HG02763 (cell line): ENCODE measurements around the gene HEPN1.

ENCODE experiments used
- ATAC-seq: cut with Tn5 transposase; IDR thresholded peaks from one replicate; pipeline ENCODE4 v1.9.1; 2021; ENCODE audit warnings: mild to moderate bottlenecking, moderate library complexity; ENCODE audit not compliant: unreplicated experiment

The HEPN1 gene

DNA sequence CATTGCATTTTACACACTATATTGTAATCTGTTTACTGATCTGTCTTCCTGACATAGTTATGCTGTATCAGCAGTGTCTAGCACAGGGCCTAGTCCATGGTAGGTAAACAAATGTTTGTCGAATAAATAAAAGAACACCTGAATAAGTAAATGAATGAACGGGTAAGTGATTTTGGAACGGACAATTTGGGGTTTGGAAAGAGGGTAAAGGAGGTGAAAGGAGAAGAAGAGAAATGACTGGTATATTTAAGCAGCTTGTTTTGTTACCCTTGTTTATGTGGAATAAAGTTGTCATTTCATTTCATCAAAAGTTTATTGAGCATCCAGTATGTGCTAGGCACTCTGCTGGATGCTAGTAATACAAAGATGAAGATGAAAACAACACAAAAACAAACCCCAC lies at the start of gene HEPN1:
HEPN1 (plus strand) TSS at position 301 of the 400 bp plus-strand sequence.
- no peak for ATAC-seq

DNA sequence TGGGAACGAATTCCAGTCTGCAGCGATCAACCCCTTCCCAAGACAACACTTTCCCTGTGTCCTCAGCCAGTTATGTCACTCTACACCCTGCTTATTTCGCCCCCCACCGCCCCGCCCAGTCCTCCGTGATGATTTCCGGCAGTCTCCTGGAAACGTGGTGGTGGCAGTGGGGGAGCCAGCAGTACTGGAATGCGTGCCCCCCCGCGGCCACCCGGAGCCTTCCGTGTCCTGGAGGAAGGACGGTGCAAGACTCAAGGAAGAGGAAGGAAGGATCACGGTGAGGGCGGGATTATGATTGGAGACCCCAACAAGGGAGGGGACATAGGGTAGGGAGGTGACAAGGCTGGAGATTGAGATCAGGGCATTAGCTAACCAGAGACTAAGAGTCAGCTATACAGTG lies 49.7 kb upstream of the HEPN1 start:
- no peak for ATAC-seq

DNA sequence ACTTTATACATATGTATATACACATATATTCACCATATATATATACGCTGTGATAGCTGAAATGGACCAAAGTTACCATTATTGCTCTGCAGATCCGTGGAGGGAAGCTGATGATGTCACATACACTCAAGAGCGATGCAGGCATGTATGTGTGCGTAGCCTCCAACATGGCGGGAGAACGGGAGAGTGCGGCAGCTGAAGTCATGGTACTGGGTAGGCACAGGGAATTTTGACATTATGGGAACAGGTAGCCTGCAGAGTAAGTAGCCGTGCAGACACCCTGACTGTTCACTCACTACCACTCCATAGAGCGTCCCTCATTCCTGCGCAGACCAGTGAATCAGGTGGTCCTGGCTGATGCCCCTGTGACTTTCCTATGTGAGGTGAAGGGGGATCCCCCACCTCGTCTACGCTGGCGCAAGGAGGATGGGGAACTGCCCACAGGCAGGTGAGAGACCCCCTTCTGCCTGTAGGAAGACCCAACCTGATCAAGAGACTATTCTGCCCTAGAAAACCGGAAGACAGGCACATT lies 49.1 kb upstream of the HEPN1 start:
- ATAC-seq: no peak

DNA sequence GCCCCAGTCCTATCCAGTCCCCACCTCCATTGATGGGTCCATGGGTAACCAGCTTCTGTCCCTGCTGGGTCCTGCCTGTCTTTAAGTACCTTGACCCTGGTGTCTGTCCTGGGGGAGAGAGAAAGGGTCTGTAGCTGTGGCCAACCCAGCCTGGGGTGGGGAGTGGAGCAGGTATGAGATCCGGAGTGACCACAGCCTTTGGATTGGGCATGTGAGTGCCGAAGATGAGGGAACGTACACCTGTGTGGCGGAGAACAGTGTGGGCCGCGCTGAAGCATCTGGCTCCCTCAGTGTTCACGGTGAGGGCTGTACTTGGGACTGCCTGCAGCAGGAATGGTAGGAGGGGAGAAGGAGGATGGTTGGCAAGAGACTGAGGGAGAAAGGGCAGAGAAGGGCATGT lies 48.6 kb upstream of the HEPN1 start:
- no peak for ATAC-seq

DNA sequence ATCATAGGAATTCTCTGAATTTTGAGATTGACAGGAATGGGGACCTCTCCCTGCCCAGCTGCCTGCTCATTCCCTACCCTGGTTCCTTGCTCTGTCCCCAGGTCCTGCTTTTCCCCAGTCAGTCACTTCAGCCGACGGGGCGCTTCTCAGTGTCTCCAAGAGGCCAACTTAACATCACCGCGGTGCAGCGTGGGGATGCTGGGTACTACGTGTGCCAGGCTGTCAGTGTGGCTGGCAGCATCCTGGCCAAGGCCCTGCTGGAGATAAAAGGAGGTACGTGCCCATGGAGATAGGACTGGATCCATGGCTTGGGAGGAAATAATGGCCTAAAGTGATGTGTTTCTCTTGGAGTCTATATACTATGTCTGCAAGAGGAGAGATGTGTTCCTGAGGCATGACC lies 46.8 kb upstream of the HEPN1 start:
- ATAC-seq: no peak

DNA sequence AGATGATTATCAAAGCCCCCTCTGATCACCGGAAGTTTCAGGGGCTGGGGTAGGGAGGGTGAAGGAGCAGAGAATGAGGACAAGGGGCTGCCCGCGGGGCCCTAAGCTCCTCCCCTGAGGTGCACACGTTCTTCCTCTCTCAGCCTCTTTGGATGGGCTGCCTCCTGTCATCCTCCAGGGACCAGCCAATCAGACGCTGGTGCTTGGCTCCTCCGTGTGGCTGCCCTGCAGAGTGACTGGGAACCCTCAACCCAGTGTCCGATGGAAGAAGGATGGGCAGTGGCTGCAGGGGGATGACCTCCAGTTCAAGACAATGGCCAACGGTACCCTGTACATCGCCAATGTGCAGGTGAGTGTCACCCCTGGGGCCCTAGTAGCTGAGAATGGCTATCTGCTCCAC lies 46.3 kb upstream of the HEPN1 start:
- ATAC-seq: no peak

DNA sequence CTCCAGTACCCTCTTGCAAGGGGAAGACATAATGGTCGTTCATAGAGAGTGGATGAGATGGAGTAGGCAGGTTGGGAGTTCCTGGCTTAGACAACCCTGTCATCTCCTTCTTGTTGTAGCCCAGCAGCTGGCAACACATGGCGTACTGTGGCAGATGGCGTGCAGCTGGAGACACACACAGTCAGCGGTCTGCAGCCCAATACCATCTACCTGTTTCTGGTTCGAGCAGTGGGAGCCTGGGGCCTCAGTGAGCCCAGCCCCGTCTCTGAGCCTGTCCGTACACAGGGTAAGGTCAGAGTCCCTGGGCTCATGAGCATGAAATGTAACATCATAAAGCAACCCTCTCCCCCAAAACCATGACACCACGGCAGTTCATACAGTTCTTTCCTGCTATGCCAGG lies 45.1 kb upstream of the HEPN1 start:
- no peak for ATAC-seq

DNA sequence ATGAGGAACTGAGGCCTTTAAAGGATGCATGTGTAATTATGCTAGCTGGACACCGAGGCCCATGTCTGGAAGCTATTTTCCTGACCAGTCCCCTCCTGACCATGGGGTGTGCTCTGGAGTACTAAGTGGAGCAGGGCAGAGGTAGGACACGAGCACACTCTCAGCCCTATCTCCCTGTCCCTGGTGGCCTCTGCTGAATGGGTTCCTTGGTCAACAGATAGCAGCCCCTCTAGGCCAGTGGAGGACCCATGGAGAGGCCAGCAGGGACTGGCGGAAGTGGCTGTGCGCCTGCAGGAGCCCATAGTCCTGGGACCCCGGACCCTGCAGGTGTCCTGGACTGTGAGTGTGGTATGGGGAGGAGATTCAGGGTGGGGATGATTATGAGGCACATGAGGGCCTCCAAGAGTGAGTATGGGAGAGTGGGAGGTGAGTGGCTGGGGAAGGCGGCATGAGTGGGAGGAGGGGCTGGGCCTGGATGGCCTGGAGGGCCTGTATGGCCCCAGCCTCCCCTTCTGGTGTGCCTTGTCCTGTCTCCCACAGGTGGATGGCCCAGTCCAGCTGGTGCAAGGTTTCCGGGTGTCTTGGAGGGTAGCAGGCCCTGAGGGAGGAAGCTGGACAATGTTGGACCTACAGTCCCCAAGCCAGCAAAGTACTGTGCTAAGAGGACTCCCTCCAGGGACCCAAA lies 44.3 kb upstream of the HEPN1 start:
- no peak for ATAC-seq

DNA sequence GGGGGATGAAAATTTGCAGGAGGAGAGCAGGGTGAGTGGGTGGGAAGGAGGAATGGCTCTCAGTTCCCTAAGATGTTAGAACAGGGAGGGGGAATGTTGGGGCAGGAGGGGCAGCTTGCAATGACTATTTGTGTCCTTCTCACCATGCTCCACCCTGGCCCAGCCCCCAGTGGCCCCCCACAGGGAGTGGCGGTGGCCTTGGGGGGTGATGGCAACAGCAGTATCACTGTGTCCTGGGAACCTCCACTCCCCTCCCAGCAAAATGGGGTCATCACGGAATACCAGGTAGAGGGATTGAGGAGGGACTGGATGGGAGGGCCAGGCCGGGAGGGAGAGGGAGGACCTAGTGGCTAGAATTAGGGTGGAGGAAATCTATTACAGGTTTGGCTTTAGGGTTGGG lies 43.6 kb upstream of the HEPN1 start:
- no peak for ATAC-seq

DNA sequence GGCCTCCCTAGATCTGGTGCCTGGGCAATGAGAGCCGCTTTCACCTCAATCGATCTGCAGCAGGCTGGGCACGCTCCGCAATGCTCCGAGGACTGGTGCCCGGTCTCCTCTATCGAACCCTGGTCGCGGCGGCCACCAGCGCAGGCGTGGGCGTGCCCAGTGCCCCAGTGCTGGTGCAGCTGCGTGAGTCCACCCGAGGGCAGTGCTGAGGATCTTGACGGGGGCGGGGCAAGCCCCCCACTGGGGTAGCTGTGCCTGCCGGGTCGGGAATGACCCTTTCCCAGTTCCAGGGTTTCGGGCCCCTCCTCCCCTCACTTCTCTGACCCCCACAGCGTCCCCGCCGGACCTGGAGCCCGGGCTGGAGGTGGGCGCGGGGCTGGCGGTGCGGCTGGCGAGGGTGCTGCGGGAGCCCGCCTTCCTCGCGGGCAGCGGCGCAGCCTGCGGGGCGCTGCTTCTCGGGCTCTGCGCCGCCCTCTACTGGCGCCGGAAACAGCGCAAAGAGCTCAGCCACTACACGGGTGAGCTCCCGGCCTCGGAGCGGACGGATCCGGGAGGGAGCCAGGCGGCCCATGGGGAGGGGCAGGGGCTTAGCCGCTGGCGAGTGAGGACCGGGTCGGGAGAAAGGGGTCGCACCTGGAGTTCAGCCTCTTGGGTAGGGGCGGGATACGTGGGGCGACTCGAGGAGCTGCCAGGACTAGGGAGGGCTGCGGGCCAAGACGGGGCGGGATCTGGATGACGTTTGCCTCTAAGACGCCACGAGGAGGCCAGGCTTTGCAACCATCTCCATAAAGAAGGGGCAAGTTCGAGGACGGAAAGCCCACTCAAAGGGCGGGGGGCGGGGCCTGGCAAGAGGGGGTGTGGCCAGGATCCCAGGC lies 42.9 kb upstream of the HEPN1 start:
- ATAC-seq: peak; percentile 90

DNA sequence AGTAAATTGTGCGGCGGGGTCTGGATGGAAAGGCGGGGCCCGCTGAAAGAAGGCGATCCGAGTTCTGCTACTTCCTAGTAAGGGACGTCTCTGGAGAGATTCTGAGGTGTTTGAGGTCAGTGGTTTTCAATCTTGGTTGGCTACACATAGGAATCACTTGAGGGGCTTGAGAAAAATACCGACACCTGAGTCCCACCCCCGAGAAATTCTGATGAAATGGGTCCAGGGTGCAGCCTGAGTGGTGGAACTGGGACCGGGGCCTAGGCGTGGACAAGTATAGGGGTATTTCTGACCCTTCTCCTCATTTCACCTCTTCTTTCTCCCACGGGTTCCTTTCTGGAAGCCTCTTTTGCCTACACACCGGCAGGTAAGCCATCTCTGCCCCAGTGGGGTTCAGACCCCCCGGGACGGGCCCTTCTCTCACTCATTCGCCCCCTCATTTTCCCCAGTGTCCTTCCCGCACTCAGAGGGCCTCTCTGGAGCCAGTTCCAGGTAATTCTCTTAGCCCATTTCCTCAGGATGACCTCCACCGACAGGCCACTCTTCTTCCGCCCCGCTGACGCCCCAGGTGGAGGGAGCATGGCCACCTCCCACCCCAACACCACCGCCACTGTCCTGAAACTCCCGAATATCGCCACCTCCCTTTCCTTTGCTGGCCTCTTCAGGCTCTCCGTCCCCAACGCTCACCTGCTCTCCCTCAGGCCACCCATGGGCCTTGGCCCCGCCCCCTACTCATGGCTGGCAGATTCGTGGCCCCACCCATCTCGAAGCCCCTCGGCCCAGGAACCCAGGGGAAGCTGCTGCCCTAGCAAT lies 42.0 kb upstream of the HEPN1 start:
- no peak for ATAC-seq

DNA sequence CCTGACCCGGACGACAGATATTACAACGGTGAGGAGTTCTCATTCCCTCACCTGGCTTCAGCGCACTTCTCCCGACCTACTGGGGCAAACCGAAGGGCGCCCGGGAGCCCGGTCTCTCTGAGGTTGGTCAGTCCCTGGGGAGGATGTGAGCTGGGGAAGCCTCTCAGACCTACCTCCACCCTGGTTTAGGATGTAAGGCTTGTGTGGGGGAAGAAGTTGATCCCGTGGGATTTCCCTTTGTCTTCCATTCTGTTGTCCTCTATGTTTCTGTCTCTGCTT lies 41.5 kb upstream of the HEPN1 start:
- no peak for ATAC-seq

DNA sequence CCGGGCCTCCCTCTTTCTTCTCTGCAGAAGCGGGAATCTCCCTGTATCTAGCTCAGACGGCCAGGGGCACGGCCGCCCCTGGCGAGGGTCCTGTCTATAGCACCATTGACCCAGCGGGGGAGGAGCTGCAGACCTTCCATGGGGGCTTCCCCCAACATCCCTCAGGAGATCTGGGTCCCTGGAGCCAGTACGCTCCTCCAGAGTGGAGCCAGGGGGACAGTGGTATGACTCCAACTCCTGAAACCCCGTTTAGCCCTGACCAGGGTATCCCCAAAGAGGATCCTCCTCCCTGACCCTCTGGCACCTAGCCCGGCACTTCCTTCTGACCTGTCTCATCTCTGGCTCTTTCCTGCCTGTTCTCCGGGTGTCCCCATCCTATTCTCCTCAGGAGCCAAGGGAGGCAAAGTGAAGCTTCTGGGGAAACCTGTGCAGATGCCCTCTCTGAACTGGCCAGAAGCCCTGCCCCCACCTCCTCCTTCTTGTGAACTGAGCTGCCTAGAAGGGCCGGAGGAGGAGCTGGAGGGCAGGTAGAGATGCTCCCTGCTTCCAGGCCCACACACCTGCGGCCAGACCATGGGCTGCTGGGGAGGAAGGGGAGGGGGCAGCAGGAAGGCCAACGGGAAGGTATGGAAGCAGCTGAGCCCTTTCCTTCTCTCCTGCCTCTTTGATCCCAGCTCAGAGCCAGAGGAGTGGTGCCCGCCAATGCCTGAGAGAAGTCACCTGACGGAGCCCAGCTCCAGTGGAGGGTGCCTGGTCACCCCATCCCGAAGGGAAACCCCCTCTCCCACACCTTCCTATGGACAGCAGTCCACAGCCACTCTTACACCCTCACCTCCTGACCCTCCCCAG lies 40.9 kb upstream of the HEPN1 start:
- ATAC-seq: no peak

DNA sequence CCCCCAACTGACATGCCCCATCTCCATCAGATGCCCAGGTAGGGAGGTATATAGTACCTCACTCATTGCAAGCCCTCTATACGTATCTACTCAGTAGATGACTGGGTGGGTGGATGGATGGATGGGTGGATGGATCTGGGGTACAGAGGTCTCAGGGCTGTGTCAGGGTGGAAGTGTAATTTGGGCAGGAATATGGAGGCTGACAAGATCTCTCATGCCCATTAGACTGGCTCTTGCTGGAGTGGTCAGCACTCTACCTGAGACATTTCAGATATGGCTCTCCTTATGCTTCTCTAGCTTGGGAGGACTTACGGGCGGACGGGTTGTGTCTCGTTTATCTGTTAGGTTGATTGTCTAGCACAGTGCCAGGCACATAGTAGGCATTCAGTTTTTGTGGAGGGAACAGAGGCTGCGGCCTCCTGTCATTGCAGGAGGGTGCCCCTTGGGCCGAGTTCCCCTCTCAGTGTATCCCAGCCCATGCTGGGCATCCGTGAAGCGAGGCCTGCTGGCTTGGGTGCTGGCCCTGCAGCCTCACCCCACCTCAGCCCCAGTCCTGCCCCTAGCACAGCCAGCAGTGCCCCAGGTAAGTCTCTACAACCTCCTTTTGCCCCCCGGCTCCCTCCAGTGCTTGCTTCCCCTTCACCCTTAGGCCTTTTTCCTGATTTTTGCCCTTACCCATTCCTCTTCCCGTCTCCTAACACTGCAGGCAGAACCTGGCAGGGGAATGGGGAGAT lies 40.1 kb upstream of the HEPN1 start:
- no peak for ATAC-seq

DNA sequence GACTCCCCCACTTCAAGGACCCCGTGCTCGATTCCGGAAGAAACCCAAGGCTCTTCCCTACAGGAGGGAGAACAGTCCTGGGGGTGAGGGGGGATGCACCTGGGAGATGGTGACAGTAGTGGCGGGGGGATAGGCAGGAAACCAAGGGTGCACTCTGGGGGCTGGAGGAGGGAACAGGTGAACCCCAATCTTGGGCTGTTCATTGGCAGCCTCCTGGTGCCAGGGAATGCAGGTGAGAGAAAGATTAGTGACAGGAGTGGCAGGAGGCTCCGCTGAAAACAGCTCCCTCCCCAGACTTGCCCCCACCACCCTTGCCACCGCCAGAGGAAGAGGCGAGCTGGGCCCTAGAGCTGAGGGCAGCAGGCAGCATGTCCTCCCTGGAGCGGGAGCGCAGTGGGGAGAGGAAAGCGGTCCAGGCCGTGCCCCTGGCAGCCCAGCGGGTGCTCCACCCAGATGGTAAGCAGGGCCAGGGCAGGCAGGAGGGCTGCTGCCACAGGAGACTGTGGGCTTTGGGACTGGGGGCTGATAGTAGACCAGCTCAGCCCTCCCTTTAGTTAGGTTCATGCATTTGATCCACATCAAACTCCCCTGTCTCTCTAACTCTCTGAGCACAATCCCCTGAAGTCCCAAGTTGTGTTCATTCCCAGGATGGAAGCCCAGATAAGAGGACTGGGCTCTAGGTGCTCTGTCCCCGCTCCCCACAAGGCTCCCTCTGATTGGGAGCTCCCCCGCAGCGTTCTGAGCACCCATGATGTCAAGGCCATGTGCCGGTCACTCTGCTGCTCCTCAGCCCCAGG lies 39.4 kb upstream of the HEPN1 start:
- no peak for ATAC-seq

DNA sequence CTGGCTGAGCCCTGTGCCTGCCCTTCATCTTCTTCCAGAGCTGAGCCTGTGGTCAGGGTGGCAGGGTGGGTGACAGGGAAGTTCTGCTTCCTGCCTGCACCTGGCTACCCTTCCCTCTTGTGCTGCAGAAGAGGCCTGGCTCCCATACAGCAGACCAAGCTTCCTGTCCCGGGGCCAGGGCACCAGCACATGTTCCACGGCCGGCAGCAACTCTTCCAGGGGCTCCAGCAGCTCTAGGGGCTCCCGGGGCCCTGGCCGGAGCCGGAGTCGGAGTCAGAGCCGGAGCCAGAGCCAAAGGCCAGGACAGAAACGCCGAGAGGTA lies 38.8 kb upstream of the HEPN1 start:
- ATAC-seq: no peak

DNA sequence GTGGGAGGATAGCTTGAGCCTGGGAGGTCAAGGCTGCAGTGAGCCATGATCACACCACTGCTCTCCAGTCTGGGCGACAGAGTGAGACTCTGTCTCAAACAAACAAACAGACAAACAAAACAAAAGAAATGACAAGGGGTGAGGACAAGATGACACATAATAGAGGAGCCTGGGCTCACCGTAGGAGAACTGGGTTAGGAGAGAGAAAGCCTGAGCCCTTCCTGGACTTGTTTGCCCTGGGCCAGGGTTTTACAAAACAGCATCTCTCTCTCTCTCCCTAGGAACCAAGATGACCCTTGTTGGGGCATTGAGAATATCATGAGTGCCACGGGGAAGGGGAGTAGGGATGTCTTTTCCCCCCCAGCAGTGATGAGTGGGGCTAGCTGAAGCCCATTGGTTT lies 38.1 kb upstream of the HEPN1 start:
- no peak for ATAC-seq

DNA sequence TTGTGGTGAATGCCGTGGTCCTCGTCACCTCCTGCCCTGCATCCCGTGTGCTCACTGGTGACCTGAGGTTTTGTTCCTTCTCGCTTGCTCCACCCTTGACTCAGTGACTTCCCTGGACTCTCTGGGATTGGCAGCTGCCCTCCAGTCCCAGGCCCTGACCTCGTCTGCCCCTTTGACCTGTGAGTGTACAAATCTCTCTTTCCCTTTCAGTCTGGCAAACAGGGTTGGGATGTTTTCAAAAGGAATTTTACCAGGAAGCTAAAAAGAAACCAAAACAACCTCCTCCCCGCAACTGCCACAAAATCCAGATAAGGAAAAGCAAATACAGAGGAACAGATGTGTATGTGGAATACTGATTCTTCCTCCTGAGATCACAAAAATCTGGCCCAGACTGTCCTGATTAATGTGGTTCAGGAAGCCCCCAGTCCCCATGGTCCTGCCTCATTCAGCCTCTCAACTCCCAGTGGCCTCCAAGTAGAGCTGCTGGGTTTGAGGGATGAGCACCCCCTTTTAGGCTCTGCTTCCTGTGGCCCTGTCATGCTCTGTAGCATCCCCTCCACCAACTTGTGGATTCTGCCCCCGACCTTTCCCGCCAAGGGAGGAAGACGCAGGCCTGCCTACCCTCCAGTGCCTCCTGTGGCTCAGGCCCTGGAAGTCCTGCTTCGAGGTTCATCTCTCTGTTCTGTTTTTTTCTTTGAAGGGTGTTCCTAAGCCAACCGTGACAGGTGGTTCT lies 36.5 kb upstream of the HEPN1 start:
- no peak for ATAC-seq

DNA sequence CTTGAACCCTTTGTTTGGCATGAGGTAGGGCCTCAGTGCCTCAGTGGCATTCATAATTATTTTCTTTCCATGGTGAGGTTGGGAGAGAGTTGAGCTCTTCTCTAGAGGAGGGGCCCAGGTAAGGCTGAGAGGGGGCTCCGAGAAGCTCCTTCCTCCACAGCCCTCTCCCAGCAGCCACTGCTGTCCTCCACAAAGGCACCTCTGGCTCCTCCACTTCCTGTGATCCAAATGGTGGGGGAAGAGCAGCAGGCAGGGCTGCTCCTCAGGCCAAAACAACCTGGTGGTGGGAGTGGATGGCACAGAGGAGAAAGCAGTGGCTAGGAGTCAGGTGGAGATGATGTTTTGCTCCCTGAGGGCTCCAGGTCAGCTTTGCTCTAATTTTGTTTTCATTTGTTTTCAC lies 34.7 kb upstream of the HEPN1 start:
- no peak for ATAC-seq
